Measurements from ENCODE around the gene EFCAB5.
A peak's percentile ranks its signal among the peaks of the same experiment; 100 is the strongest.

The EFCAB5 gene

DNA sequence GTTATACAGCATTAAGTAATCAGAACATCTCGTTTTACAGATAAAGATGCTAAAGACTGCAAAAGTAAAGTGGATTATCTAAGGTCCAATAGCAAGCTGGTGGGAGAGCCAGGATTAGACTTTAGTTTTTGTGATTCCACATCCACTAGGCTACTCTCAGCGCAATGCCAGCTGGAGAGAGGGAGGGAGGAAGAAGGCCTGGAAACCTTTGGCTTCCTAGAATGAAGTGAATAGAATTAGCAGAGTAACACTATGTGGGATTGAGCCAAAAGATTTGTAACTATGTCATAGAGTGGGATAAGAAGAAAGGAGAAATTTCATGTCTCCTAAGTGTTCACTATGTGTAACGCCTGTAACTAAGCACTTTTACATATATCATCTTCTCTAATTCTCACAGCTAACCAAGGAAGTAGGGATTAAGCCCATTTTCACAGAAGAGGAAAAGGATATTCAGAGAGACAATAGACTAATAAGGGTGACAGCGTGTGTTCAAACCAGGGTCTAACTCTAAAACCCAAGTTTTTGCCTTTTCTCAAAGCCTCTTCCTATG is 149.8 kb downstream of the EFCAB5 start:
- H3K4me2 ChIP-seq (ENCODE audit: low read length): no peak overlapping the region
- no peaks in the 10 kb centered on the region for H3K4me1 ChIP-seq
- H3K9me3 ChIP-seq (ENCODE audit: control insufficient read depth, low read length): no peaks in the 10 kb centered on the region
- no peak overlapping the region for H3K4me3 ChIP-seq (ENCODE audit: low read depth, low read length)
- H3K27me3 ChIP-seq (ENCODE audit: control insufficient read depth, insufficient read depth, low read length): no peaks in the 10 kb centered on the region
- no peak overlapping the region for H3K27ac ChIP-seq
- no peak for TF ChIP-seq CTCF (IDR thresholded peaks at IDR 0.05)
- no peak overlapping the region for H2AFZ ChIP-seq
- no peak overlapping the region for H3K9ac ChIP-seq
- H3K79me2 ChIP-seq: no peaks in the 10 kb centered on the region
- no peaks in the 10 kb centered on the region for H3K36me3 ChIP-seq (ENCODE audit: control insufficient read depth, insufficient read depth, low read length)

- no peak overlapping the region for H2AFZ ChIP-seq
- H3K27ac ChIP-seq: no peak overlapping the region
- H3K79me2 ChIP-seq: no peaks in the 10 kb centered on the region
- H3K9me3 ChIP-seq (ENCODE audit: control insufficient read depth, low read length): no peaks in the 10 kb centered on the region
- no peak for TF ChIP-seq CTCF (IDR thresholded peaks at IDR 0.05)
- H3K4me2 ChIP-seq (ENCODE audit: low read length): no peak overlapping the region
- no peak overlapping the region for H3K4me3 ChIP-seq (ENCODE audit: low read depth, low read length)
- no peak overlapping the region for H3K9ac ChIP-seq
- H3K4me1 ChIP-seq: no peaks in the 10 kb centered on the region
- no peaks in the 10 kb centered on the region for H3K36me3 ChIP-seq (ENCODE audit: control insufficient read depth, insufficient read depth, low read length)
- H3K27me3 ChIP-seq (ENCODE audit: control insufficient read depth, insufficient read depth, low read length): no peaks in the 10 kb centered on the region
Measured at GRCh38 chr17:30091771-30092170, 150.3 kb downstream of the EFCAB5 start.

DNA sequence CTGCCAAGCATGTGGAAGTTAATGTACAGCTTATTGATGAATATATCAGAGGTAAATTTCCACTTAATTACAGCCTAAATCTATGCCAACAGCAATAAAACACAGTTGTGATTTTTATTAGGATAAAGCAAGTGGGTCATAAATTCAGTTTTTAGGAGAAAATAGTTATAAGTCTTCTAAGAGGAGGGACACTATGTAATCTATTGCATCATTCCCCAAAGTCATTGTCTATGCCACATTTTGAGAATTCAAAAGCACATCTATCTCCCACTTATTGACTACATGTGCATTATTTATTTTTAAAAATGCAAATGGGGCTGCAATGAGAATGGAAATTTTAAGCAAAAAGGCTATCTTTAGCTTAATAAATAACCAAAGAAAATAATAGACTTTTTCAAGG is 151.5 kb downstream of the EFCAB5 start:
- H3K4me1 ChIP-seq: no peaks in the 10 kb centered on the region
- no peak overlapping the region for H3K4me3 ChIP-seq (ENCODE audit: low read depth, low read length)
- H3K27ac ChIP-seq: no peak overlapping the region
- H3K4me2 ChIP-seq (ENCODE audit: low read length): no peak overlapping the region
- H2AFZ ChIP-seq: no peak overlapping the region
- H3K27me3 ChIP-seq (ENCODE audit: control insufficient read depth, insufficient read depth, low read length): no peaks in the 10 kb centered on the region
- no peak overlapping the region for H3K9ac ChIP-seq
- H3K36me3 ChIP-seq (ENCODE audit: control insufficient read depth, insufficient read depth, low read length): no peaks in the 10 kb centered on the region
- H3K79me2 ChIP-seq: no peaks in the 10 kb centered on the region
- no peak for TF ChIP-seq CTCF (IDR thresholded peaks at IDR 0.05)
- no peaks in the 10 kb centered on the region for H3K9me3 ChIP-seq (ENCODE audit: control insufficient read depth, low read length)

- no peak overlapping the region for H3K4me3 ChIP-seq (ENCODE audit: low read depth, low read length)
Measured at GRCh38 chr17:30093463-30094147, 152.2 kb downstream of the EFCAB5 start.

More at GRCh38 chr17:30093463-30094147, 152.2 kb downstream of the EFCAB5 start:
- H3K4me2 ChIP-seq (ENCODE audit: low read length): peak overlapping the region; percentile 17
- no peaks in the 10 kb centered on the region for H3K27me3 ChIP-seq (ENCODE audit: control insufficient read depth, insufficient read depth, low read length)
- H3K36me3 ChIP-seq (ENCODE audit: control insufficient read depth, insufficient read depth, low read length): no peaks in the 10 kb centered on the region
- H3K9me3 ChIP-seq (ENCODE audit: control insufficient read depth, low read length): no peaks in the 10 kb centered on the region
- H2AFZ ChIP-seq: peak overlapping the region; percentile 21
- H3K4me1 ChIP-seq: no peaks in the 10 kb centered on the region
- H3K27ac ChIP-seq: no peak overlapping the region
- H3K79me2 ChIP-seq: no peaks in the 10 kb centered on the region
- no peak overlapping the region for H3K9ac ChIP-seq
- peak; percentile 89 for TF ChIP-seq CTCF (IDR thresholded peaks at IDR 0.05)
